ENCODE data around the gene JMJD4. TPM values are rescaled to one million over a fixed set of nuclear protein-coding genes. Genes with fewer than 3 reads are reported as not detected.

The JMJD4 gene
- total and polyA plus RNA-seq, 2 of the 8 experiments (the other 6 are each of a cell fraction or from before 2014, with no cell fraction given) = 13.2 to 23.3 TPM

- no peak overlapping the region for H4K5ac ChIP-seq (ENCODE audit: insufficient read length, low read depth, low read length)
- no peak overlapping the region for H2BK120ac ChIP-seq (replicated peaks; ENCODE audit: low read depth, low read length)
- H4K91ac ChIP-seq (replicated peaks; ENCODE audit: insufficient read length, low read length) = no peak overlapping the region
- H3K9me3 ChIP-seq (ENCODE audit: insufficient read depth in 2 of 2, low read depth in 1 of 2, low read length in 1 of 2) = peaks cover 29 to 41% of the 10 kb centered on the region in 2 experiments
- no peak overlapping the region for H4K8ac ChIP-seq (ENCODE audit: extremely low read depth, insufficient read depth, low read length)
- TF ChIP-seq SP2 (IDR thresholded peaks at IDR 0.05; ENCODE audit: low read length) = no peak
- TF ChIP-seq CTBP2 (IDR thresholded peaks at IDR 0.05; ENCODE audit: borderline replicate concordance, insufficient read depth, insufficient read length, low read length) = no peak
- no peak for TF ChIP-seq USF2 (IDR thresholded peaks at IDR 0.05; ENCODE audit: low read length)
- no peak for TF ChIP-seq RXRA (IDR thresholded peaks at IDR 0.05; ENCODE audit: insufficient read depth, low read depth, low read length)
- TF ChIP-seq RNF2 (IDR thresholded peaks at IDR 0.05; ENCODE audit: borderline replicate concordance, low read depth, low read length, missing control alignments, poor library complexity, severe bottlenecking) = no peak
- no peak for TF ChIP-seq CHD1 (IDR thresholded peaks at IDR 0.05; ENCODE audit: low read depth, low read length)
- TF ChIP-seq NANOG (IDR thresholded peaks at IDR 0.05; ENCODE audit: insufficient read depth, low read depth, low read length, poor library complexity, severe bottlenecking) = no peak
- peak; percentile 78 for TF ChIP-seq ZNF274 (IDR thresholded peaks at IDR 0.05; ENCODE audit: borderline replicate concordance, extremely low read depth, low read length)
- no peaks in the 10 kb centered on the region for H3K79me2 ChIP-seq (ENCODE audit: control insufficient read depth in 1 of 2, insufficient read depth in 2 of 2, low read length in 2 of 2)
- FAIRE-seq (no peak), DNase-seq (ENCODE audit: low read depth in 1 of 2, low spot score in 2 of 2) (no peak)
- POLR2A ChIA-PET (ENCODE audit: partially characterized antibody) = no interaction called here
- no peaks in the 10 kb centered on the region for H3K36me3 ChIP-seq (ENCODE audit: control insufficient read depth in 2 of 4, insufficient read depth in 4 of 4, low read length in 3 of 4)
- H2BK15ac ChIP-seq (ENCODE audit: low read length) = no peak overlapping the region
- H3K4me3 ChIP-seq (ENCODE audit: extremely low read depth in 1 of 4, insufficient read depth in 2 of 4, low read depth in 3 of 4, low read length in 4 of 4) = no peak overlapping the region
- H3K23ac ChIP-seq (ENCODE audit: insufficient read length) = no peak overlapping the region
- no peak overlapping the region for H3K14ac ChIP-seq (ENCODE audit: insufficient read length)
- no peaks in the 10 kb centered on the region for H3K27me3 ChIP-seq (replicated peaks in 1 of 4; ENCODE audit: control insufficient read depth in 3 of 4, extremely low read depth in 1 of 4, insufficient read depth in 3 of 4, low read length in 3 of 4)
- no peak overlapping the region for H3K56ac ChIP-seq (replicated peaks; ENCODE audit: insufficient read length, low read depth, low read length)
- H2BK5ac ChIP-seq (ENCODE audit: low read depth, low read length) = no peak overlapping the region
- H3K4me2 ChIP-seq (ENCODE audit: insufficient read depth in 1 of 2, low read depth in 2 of 2, low read length in 2 of 2) = no peak overlapping the region
- H2BK12ac ChIP-seq (ENCODE audit: low read depth, low read length) = no peak overlapping the region
- H2BK20ac ChIP-seq (ENCODE audit: low read length) = no peak overlapping the region
- H3K27ac ChIP-seq (ENCODE audit: low read depth, low read length) = no peak overlapping the region
- H3K9ac ChIP-seq (replicated peaks in 1 of 4; ENCODE audit: extremely low read depth in 1 of 4, low read depth in 3 of 4, low read length in 3 of 4) = no peak overlapping the region
- CTCF ChIA-PET (ENCODE audit: partially characterized antibody) = no interaction called here
- H2AK5ac ChIP-seq (ENCODE audit: low read depth, low read length) = no peak overlapping the region
- no peak overlapping the region for H2AFZ ChIP-seq (ENCODE audit: low read length)
- H4K20me1 ChIP-seq (replicated peaks in 1 of 2; ENCODE audit: control insufficient read depth in 1 of 2, insufficient read depth in 2 of 2, low read length in 2 of 2) = no peaks in the 10 kb centered on the region
- H3K23me2 ChIP-seq (ENCODE audit: low read depth, low read length) = no peaks in the 10 kb centered on the region
- no peak overlapping the region for H3K4ac ChIP-seq (replicated peaks; ENCODE audit: insufficient read length, low read depth, low read length)
- 92% methylated on average over 3 of the region's 3 CpGs; no CpG with 5 or more reads in 1 of the 2 experiments for WGBS, 2 experiments (ENCODE audit: extremely low coverage in 1 of 2, insufficient coverage in 1 of 2, insufficient read length in 1 of 2, insufficient replicate concordance in 2 of 2, low coverage in 1 of 2, low lambda C conversion rate in 2 of 2, missing lambda C conversion rate in 1 of 2)
- no peak overlapping the region for H3K18ac ChIP-seq (ENCODE audit: extremely low read depth, low read length)
- H3K79me1 ChIP-seq (ENCODE audit: low read depth, low read length) = no peaks in the 10 kb centered on the region
- no peaks in the 10 kb centered on the region for H3K4me1 ChIP-seq (replicated peaks in 1 of 4; ENCODE audit: control insufficient read depth in 3 of 4, insufficient read depth in 4 of 4, low read length in 3 of 4)
Measured at GRCh38 chr1:227697321-227697864, 37.7 kb downstream of the JMJD4 start.

Measured in H1 (cell line).